ENCODE measurements around the gene ALK. TPM values are rescaled to one million over a fixed set of nuclear protein-coding genes. Genes with fewer than 3 reads are reported as not detected.

The ALK gene
- total RNA-seq, 4 donors from 2014 or later = 0.85 to 2.4 (median 1.8) TPM

DNA sequence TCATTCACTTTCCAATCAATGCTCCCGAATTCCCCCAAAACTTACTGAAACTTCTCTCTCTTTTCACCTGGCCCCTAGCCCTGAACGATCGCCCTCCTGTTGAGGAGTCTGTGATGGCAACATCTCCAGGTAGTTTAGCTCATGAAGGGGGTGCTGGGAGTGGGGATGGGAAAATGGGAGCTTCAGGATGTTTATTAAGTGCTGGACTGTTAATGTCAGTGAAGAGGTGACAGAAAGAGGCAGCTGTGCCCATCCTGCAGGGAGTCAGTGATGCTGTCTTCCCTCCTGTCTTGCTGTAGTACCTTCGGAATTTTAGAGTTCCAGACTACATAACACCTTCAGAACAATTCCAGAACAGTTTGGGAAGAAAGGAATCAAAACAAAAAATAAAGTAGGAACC is 308.8 kb downstream of the ALK start:
- TF ChIP-seq, protein P1, sequence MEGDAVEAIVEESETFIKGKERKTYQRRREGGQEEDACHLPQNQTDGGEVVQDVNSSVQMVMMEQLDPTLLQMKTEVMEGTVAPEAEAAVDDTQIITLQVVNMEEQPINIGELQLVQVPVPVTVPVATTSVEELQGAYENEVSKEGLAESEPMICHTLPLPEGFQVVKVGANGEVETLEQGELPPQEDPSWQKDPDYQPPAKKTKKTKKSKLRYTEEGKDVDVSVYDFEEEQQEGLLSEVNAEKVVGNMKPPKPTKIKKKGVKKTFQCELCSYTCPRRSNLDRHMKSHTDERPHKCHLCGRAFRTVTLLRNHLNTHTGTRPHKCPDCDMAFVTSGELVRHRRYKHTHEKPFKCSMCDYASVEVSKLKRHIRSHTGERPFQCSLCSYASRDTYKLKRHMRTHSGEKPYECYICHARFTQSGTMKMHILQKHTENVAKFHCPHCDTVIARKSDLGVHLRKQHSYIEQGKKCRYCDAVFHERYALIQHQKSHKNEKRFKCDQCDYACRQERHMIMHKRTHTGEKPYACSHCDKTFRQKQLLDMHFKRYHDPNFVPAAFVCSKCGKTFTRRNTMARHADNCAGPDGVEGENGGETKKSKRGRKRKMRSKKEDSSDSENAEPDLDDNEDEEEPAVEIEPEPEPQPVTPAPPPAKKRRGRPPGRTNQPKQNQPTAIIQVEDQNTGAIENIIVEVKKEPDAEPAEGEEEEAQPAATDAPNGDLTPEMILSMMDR (IDR thresholded peaks at IDR 0.05; ENCODE audit: low read depth) = no peak

DNA sequence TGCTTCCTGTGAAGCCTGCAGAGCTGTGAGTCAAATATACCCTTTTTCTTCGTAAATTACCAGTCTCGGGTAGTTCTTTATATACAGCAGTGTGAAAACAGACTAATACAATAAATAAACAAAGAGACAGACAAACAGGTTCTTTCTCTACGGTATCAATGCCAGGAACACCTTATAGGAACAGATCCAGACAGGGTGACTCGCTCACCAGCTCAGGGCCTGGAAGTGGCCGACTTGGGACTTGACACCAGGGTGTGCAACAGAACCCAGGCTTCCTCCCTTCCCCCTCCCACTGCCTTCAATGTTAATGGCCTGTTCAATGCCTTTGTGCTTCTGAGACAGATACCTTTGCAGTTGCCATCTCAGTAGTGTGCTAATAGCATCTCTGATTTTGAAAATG is 309.5 kb downstream of the ALK start:
- TF ChIP-seq, protein P1 (IDR thresholded peaks at IDR 0.05; ENCODE audit: low read depth) = no peak

DNA sequence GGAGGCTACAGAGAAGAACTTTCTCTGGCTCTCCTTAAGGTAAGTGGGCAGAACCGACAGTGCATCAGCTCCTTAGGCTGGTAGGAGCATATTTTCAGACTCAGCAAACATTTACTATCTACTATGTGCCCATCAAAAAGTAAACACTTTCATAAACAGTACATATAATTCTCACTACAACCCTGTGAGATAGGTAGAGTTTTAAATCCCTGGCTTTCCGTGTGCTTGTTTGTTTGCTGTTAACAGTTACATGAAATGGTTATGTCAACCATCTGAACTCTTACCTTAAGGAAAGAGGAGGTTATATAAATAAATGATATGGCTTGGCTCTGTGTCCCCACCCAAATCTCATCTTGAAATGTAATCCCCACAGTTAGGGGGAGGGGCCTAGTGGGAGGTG is 310.1 kb downstream of the ALK start:
- TF ChIP-seq, protein P1 (IDR thresholded peaks at IDR 0.05; ENCODE audit: low read depth) = no peak

DNA sequence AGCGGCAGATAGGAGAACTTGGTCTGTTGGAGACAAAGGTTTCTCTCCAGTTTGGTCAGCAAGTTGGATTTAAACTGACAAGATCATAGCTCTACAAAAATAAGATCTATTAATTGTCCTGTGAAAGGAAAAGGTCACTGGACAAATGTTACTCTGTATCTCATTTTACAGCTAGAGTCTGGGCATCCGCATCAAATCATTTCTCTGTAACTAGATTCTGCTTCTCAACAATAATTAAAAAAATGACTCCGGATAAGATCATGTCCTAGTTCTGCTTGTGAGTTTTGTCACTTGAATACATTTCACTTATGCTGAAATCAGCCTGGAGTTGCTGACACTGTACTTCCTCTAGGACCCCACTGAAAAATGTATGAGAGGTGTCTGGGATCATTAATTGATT is 310.8 kb downstream of the ALK start:
- TF ChIP-seq, protein P1 (IDR thresholded peaks at IDR 0.05; ENCODE audit: low read depth) = no peak

DNA sequence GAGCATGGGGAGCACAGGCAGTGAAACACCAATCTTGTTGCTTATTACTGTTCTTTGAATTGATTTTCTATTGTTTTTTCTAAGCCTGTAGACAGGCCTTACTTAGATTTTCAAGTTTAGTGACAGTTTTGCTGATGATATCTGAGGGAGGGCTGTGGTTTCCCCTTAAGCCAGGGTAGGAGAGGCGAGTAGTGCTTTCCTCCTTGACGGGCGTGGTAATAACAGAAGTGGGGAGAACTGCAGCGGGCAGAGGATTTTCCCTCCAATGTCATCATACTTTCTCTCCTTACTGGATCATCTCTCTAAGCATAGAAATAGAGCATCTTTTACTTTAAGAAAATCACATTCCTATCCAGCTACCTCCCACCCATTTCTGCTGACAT is 314.4 kb downstream of the ALK start:
- TF ChIP-seq, protein P1 (IDR thresholded peaks at IDR 0.05; ENCODE audit: low read depth) = no peak

DNA sequence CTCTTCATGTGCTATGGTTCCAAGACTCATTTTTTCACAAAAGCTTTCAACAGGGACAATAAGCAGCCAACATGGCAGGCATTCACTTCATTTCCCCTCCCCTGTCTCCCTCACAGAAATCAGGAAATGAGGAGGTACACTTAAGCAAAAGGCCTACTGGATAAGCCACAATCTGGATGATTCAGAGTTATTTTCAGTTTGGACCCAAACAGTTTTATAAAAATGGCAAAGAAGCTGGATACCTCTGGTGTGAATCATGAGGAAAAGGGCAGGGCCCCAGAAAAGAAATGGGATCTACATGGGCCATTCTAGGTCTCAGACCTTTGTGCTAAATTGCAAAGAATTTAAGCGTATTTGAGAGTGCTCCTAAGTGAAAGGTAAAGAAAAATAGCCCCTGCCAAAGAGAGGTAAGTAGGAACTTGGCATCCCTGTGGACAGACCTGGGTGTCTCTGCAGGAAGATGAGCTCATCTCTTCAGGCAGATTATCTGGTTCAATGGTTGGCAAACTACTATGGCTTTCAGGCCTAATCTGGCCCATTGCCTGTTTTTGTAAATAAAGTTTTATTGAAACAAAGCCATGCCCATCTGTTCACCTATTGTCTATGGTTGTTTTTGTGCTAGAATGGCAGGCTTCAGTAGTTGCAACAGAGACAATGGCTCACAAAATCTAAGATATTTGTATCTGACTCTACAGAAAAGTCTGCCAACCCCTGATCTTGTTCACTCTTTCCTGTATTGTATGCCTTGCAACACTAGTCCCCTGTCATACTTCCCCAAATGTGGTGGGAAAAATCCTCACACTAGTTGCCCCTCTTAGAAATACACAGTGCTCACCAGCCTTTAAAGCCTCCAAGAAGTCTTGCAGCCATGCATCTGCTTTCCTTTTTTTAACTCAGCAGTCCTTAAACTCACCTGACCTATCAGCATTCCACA is 315.0 kb downstream of the ALK start:
- TF ChIP-seq, protein P1 (IDR thresholded peaks at IDR 0.05; ENCODE audit: low read depth) = no peak

DNA sequence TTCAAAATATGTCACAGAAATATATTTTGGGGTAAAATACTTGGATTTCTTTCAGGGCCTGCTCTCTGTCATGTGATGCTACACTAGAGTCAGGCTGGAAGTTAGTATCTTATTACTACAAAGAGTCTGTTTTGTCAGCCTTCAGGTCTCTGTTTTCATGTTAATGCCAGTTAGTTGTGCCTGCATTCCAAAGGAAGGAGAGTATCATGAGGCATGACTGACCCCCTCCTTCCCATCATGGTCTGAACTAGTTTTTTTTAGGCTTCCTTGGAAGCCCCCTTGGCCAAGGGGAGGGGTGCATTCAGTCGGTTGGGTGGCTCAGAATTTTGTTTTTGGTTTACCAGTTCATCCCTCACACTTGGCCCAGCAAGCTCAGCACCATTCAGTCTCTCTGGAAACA is 318.0 kb downstream of the ALK start:
- TF ChIP-seq, protein P1 (IDR thresholded peaks at IDR 0.05; ENCODE audit: low read depth) = no peak
